Thymus (tissue), 11 donors: ENCODE measurements around the gene GPR35. TPM values are rescaled to one million over a fixed set of nuclear protein-coding genes. Genes with fewer than 3 reads are reported as not detected.
"Not testable (repeated sequence)": the region's sequence is repeated elsewhere in the genome, so short reads cannot be mapped to it uniquely, and the experiment has no call there.

Experiments
- DNase-seq, 9 donors: peaks; one replicate each; pipeline ENCODE4 v3.0.0-alpha.2; 2013; ENCODE audit warnings: low spot score in 9 of 9, low read depth in 6 of 9, missing footprints in 1 of 9
- H3K27ac ChIP-seq, 2 donors: one replicate each; pipeline ENCODE4 v1.5.1; 2013; ENCODE audit warnings: control low read depth in 1 of 2, low read depth in 1 of 2, low read length in 1 of 2, mild to moderate bottlenecking in 1 of 2, moderate library complexity in 1 of 2
- H3K27me3 ChIP-seq, 2 donors: one replicate each; pipeline ENCODE4 v1.5.1; 2013; ENCODE audit warnings: low read length in 1 of 2; ENCODE audit not compliant: control insufficient read depth in 2 of 2, insufficient read depth in 1 of 2
- H3K36me3 ChIP-seq, 2 donors: one replicate each; pipeline ENCODE4 v1.5.1; 2013; ENCODE audit warnings: low read length in 1 of 2, mild to moderate bottlenecking in 1 of 2, moderate library complexity in 1 of 2; ENCODE audit not compliant: control insufficient read depth in 2 of 2, insufficient read depth in 2 of 2
- H3K4me1 ChIP-seq, 2 donors: one replicate each; pipeline ENCODE4 v1.5.1; 2013; ENCODE audit warnings: low read length in 2 of 2; ENCODE audit not compliant: control insufficient read depth in 2 of 2, insufficient read depth in 2 of 2
- H3K4me3 ChIP-seq, 2 donors: one replicate each; pipeline ENCODE4 v1.5.1; 2013; ENCODE audit warnings: low read length in 2 of 2, control low read depth in 1 of 2, mild to moderate bottlenecking in 1 of 2
- H3K9me3 ChIP-seq, 2 donors: one replicate each; pipeline ENCODE4 v1.5.1; 2013; ENCODE audit warnings: low read length in 1 of 2, mild to moderate bottlenecking in 1 of 2; ENCODE audit not compliant: control insufficient read depth in 2 of 2, insufficient read depth in 1 of 2
- WGBS: extraction: QIAGEN DNeasy Blood & Tissue Kit; methylation state at CpG from one replicate; pipeline ENCODE4 v1.1.7; 2013; 5-methylcytosine and 5-hydroxymethylcytosine counted together
- polyA plus RNA-seq: library from polyadenylated mRNA; stranded (reverse); fragments of 200-250 nt; gene quantifications from one replicate; pipeline ENCODE4 v1.2.3, GENCODE V29; 2013
- total RNA-seq: library from RNA; stranded (reverse); fragments of 120-200 nt; gene quantifications from one replicate; pipeline ENCODE4 v1.2.4, GENCODE V29; 2013
- donor health status: healthy.

GPR35 gene
- total and polyA plus RNA-seq, 2 donors = 5.9 to 21.8 TPM

DNA sequence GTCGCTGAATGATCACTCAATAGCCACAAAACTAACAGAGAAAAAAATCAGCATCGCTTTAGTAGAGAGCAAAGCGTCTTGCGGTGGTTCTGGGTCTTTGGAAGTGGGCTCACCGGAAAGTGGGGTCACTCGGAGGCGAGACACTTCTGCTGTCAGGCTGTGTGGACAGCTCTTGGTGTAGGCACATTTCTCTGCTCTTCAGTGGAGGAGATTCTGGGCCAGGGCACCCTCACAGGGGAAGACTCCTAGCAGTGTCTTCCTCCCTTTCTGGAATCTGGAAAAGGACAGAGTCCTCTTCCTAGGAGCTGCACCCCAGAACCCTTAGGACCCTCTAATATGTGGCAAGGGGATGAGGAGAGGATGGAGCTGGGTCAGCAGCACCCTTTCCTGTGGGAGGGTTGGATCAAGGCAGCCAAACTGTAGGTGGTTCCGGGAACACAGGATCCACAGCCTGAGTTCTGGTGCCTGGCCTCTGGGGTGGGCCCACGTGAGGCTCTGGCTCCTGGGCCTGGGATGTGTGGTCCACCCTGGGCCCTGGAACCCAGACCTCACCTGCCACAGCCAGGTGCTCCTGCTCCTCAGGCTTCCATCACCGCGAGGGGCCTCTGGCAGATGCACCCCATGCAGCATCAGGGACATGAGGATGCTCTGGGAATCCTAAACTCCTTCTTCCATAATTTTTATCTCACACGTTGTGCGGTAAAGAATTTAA, 25.1 kb downstream of the GPR35 start:
- WGBS = 95% methylated on average over 13 of the region's 13 CpGs

DNA sequence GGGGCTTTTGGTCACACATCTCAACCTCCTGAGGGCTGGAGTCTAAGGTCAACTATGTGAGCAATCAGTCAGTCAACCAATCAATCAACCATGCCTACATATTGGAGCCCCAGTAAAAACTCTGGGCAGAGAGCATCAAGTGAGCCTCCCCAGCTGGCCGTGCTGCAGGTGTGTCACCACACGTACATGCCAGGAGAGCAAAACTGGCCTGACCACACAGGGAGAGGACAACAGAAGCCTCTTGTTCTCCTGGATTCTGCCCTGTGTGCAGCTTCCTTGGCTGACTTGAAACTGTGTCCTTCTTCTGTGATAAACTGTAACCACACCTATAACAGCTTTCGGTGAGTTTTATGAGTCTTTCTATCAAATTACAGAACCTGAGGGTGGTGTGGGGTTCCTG, 25.9 kb downstream of the GPR35 start:
- Histone ChIP-seq H3K9me3 (peaks cover 0 to 2% of the 10 kb centered on the region in 2 donors), H3K27ac (no peak overlapping the region), H3K36me3 (no peaks in the 10 kb centered on the region), H3K4me1 (peaks cover 0 to 2% of the 10 kb centered on the region in 2 donors), H3K27me3 (peaks cover 0 to 45% of the 10 kb centered on the region in 2 donors), H3K4me3 (no peak overlapping the region)
- no peak for DNase-seq
- WGBS = 91% methylated on average over 3 of the region's 3 CpGs

More for the DNA sequence above, 25.1 kb downstream of the GPR35 start:
- H3K36me3 ChIP-seq = no peaks in the 10 kb centered on the region
- DNase-seq = no peak
- H3K4me1 ChIP-seq = peaks cover 0 to 2% of the 10 kb centered on the region in 2 donors
- no peak overlapping the region for H3K4me3 ChIP-seq
- no peak overlapping the region for H3K27ac ChIP-seq
- peaks cover 0 to 2% of the 10 kb centered on the region in 2 donors for H3K9me3 ChIP-seq
- peaks cover 0 to 39% of the 10 kb centered on the region in 2 donors for H3K27me3 ChIP-seq

- Histone ChIP-seq H3K4me3 (no peak overlapping the region), H3K27me3 (peaks cover 0 to 15% of the 10 kb centered on the region in 2 donors), H3K36me3 (no peaks in the 10 kb centered on the region), H3K27ac (no peak overlapping the region), H3K9me3 (peaks cover under 1 to 1% of the 10 kb centered on the region in 2 donors), H3K4me1 (no peaks in the 10 kb centered on the region)
- WGBS = 67% methylated on average over 10 of the region's 10 CpGs
- DNase-seq = no peak
These were observed 30.9 kb downstream of the GPR35 start for GRCh38 chr2:240655931-240656886.

- peaks cover 0 to 15% of the 10 kb centered on the region in 2 donors for H3K27me3 ChIP-seq
- H3K4me3 ChIP-seq, H3K4me1 ChIP-seq, H3K27ac ChIP-seq, DNase-seq, H3K9me3 ChIP-seq, H3K36me3 ChIP-seq: not testable (repeated sequence)
- WGBS = 98% methylated on average over 7 of the region's 7 CpGs
These were observed 34.6 kb downstream of the GPR35 start for GRCh38 chr2:240659883-240660282.

- no peaks in the 10 kb centered on the region for H3K4me1 ChIP-seq
- no peak overlapping the region for H3K27ac ChIP-seq
- H3K27me3 ChIP-seq = peaks cover 0 to 2% of the 10 kb centered on the region in 2 donors
- no peak overlapping the region for H3K4me3 ChIP-seq
- DNase-seq = no peak
- WGBS = 90% methylated on average over 3 of the region's 3 CpGs
- peaks cover 0 to 1% of the 10 kb centered on the region in 2 donors for H3K9me3 ChIP-seq
- H3K36me3 ChIP-seq = no peaks in the 10 kb centered on the region
These were observed 37.4 kb downstream of the GPR35 start for GRCh38 chr2:240662681-240663080.

GRCh38 chr2:240663546-240664190, 38.4 kb downstream of the GPR35 start:
- peaks cover 0 to 4% of the 10 kb centered on the region in 2 donors for H3K27me3 ChIP-seq
- WGBS = 86% methylated on average over 6 of the region's 6 CpGs

DNA sequence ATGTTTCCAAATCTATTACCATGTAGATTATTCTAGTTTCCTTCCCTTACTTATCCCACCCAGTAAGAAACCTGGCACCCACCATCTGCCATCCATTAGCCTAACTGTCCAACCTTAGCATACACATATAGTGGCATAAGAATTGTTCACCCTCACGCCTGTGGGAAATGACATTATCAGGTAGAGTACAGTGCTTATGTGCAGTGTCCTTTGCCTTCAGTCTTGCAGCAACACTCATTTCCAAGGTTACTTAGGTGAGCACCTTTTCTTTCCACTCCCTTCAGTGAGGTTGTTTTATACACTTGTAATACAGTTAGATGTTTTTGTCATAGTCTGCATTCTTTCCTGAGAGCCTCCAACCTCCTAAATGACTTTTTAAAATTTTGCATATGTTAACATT, 39.3 kb downstream of the GPR35 start:
- WGBS = 92% methylated on average over 1 of the region's 1 CpG

More at GRCh38 chr2:240663546-240664190, 38.4 kb downstream of the GPR35 start:
- Histone ChIP-seq H3K36me3 (no peaks in the 10 kb centered on the region), H3K9me3 (peaks cover 0 to 1% of the 10 kb centered on the region in 2 donors), H3K27ac (no peak overlapping the region), H3K4me3 (no peak overlapping the region), H3K4me1 (no peaks in the 10 kb centered on the region)
- DNase-seq = no peak

GRCh38 chr2:240670402-240670801, 45.1 kb downstream of the GPR35 start:
- H3K27ac ChIP-seq = no peak overlapping the region
- H3K36me3 ChIP-seq = no peaks in the 10 kb centered on the region
- H3K9me3 ChIP-seq = no peaks in the 10 kb centered on the region
- H3K27me3 ChIP-seq = peaks cover 13 to 35% of the 10 kb centered on the region in 2 donors
- H3K4me3 ChIP-seq = no peak overlapping the region
- 91% methylated on average over 7 of the region's 7 CpGs for WGBS
- no peaks in the 10 kb centered on the region for H3K4me1 ChIP-seq
- no peak for DNase-seq

More for the DNA sequence above, 39.3 kb downstream of the GPR35 start:
- Histone ChIP-seq H3K27ac (no peak overlapping the region), H3K36me3 (no peaks in the 10 kb centered on the region), H3K9me3 (peaks cover 0 to 1% of the 10 kb centered on the region in 2 donors), H3K4me1 (no peaks in the 10 kb centered on the region), H3K27me3 (peaks cover 0 to 4% of the 10 kb centered on the region in 2 donors), H3K4me3 (no peak overlapping the region)
- DNase-seq = no peak
